ENCODE data around the gene MUC12. TPM values are rescaled to one million over a fixed set of nuclear protein-coding genes. Genes with fewer than 3 reads are reported as not detected.

Gene MUC12
- total RNA-seq, 4 donors from 2014 or later, result 1.1 to 2.5 TPM; not detected in 2

- DNase-seq (ENCODE audit: extremely low spot score), result no peak
- TF ChIP-seq POLR2A (IDR thresholded peaks at IDR 0.05; ENCODE audit: low read depth) (no peak), POLR2AphosphoS5 (IDR thresholded peaks at IDR 0.05) (no peak), CTCF (IDR thresholded peaks at IDR 0.05) (no peak), EP300 (IDR thresholded peaks at IDR 0.05) (no peak)
- no peak overlapping the region for H3K4me3 ChIP-seq
- H3K9me3 ChIP-seq, result peaks cover 0 to 9% (median 0%) of the 10 kb centered on the region in 4 donors
- intact Hi-C loops (cut with DNase I), result no loop called here
- WGBS, result 53% methylated on average over 7 of the region's 7 CpGs
- peaks cover 0 to 1% (median 0%) of the 10 kb centered on the region in 4 donors for H3K4me1 ChIP-seq
- H3K27me3 ChIP-seq, result peaks cover 1 to 64% (median 9%) of the 10 kb centered on the region in 4 donors
- no peaks in the 10 kb centered on the region for H3K36me3 ChIP-seq
- no peak overlapping the region for H3K27ac ChIP-seq (replicated peaks in 1 of 4)
These were observed 2.6 kb downstream of the MUC12 start for GRCh38 chr7:100972002-100972347.

- Histone ChIP-seq H3K4me1 (no peaks in the 10 kb centered on the region), H3K27ac (replicated peaks in 1 of 4) (no peak overlapping the region), H3K27me3 (peaks cover 0 to 43% (median 3%) of the 10 kb centered on the region in 4 donors), H3K36me3 (no peaks in the 10 kb centered on the region), H3K9me3 (peaks cover 0 to 9% (median 0%) of the 10 kb centered on the region in 4 donors), H3K4me3 (no peak overlapping the region)
- WGBS, result 74% methylated on average over 2 of the region's 2 CpGs
- TF ChIP-seq EP300 (IDR thresholded peaks at IDR 0.05) (no peak), POLR2AphosphoS5 (IDR thresholded peaks at IDR 0.05) (no peak), CTCF (IDR thresholded peaks at IDR 0.05) (no peak), POLR2A (IDR thresholded peaks at IDR 0.05; ENCODE audit: low read depth) (no peak)
- intact Hi-C loops (cut with DNase I), result no loop called here
- no peak for DNase-seq (ENCODE audit: extremely low spot score)
These were observed 4.7 kb downstream of the MUC12 start for GRCh38 chr7:100974021-100974420.

- Histone ChIP-seq H3K27ac (replicated peaks in 1 of 4) (no peak overlapping the region), H3K9me3 (peaks cover 0 to 9% (median 0%) of the 10 kb centered on the region in 4 donors), H3K4me1 (no peaks in the 10 kb centered on the region), H3K4me3 (no peak overlapping the region), H3K36me3 (no peaks in the 10 kb centered on the region), H3K27me3 (peaks cover 0 to 32% (median 0%) of the 10 kb centered on the region in 4 donors)
- no peak for DNase-seq (ENCODE audit: extremely low spot score)
- intact Hi-C loops (cut with DNase I), result no loop called here
- 66% methylated on average over 3 of the region's 3 CpGs for WGBS
- no peak for TF ChIP-seq POLR2AphosphoS5 (IDR thresholded peaks at IDR 0.05)
- TF ChIP-seq EP300 (IDR thresholded peaks at IDR 0.05), result no peak
- no peak for TF ChIP-seq POLR2A (IDR thresholded peaks at IDR 0.05; ENCODE audit: low read depth)
- no peak for TF ChIP-seq CTCF (IDR thresholded peaks at IDR 0.05)
These were observed 6.0 kb downstream of the MUC12 start for GRCh38 chr7:100975371-100975821.

GRCh38 chr7:100978300-100978699 is 8.9 kb downstream of the MUC12 start:
- 55% methylated on average over 4 of the region's 4 CpGs for WGBS
- Histone ChIP-seq H3K27me3 (peaks cover 0 to 13% (median 0%) of the 10 kb centered on the region in 4 donors), H3K4me1 (no peaks in the 10 kb centered on the region), H3K9me3 (peaks cover 0 to 9% (median 0%) of the 10 kb centered on the region in 4 donors), H3K4me3 (no peak overlapping the region), H3K36me3 (no peaks in the 10 kb centered on the region), H3K27ac (replicated peaks in 1 of 4) (no peak overlapping the region)
- DNase-seq (ENCODE audit: extremely low spot score), result no peak
- intact Hi-C loops (cut with DNase I), result no loop called here
- TF ChIP-seq POLR2AphosphoS5 (IDR thresholded peaks at IDR 0.05) (no peak), CTCF (IDR thresholded peaks at IDR 0.05) (no peak), POLR2A (IDR thresholded peaks at IDR 0.05; ENCODE audit: low read depth) (no peak), EP300 (IDR thresholded peaks at IDR 0.05) (no peak)

All from esophagus muscularis mucosa (tissue), 4 donors.